Activated CD4-positive, alpha-beta T cell treated with anti-CD3 and anti-CD28 coated beads for 36 hours (primary cell): ENCODE data around the gene CDH4. TPM values are rescaled to one million over a fixed set of nuclear protein-coding genes. Genes with fewer than 3 reads are reported as not detected.

ENCODE experiments used
- ATAC-seq: fragments of 200-7000 bp; cut with Tn5 transposase; one replicate; pipeline ENCODE4 v1.10.0; 2021; ENCODE audit warnings: mild to moderate bottlenecking, moderate library complexity
- CTCF ChIA-PET: fragments of 350-600 bp; sonication (Branson Sonifier 250); formaldehyde crosslinking; loops from one replicate; lab custom pipeline; 2021; ENCODE audit warnings: antibody characterized with exemption; lab: Charles Lee
- POLR2A ChIA-PET: fragments of 350-600 bp; sonication (Branson Sonifier 250); formaldehyde crosslinking; loops from one replicate; lab custom pipeline; 2021; ENCODE audit warnings: antibody characterized with exemption, inconsistent platforms; lab: Charles Lee
- DNase-seq: peaks from one replicate; pipeline ENCODE4 v3.0.0-alpha.2; 2020
- H3K27ac Mint-ChIP-seq: one replicate; pipeline ENCODE4 v1.8.0; 2021; ENCODE audit warnings: mixed read lengths
- H3K27me3 Mint-ChIP-seq: one replicate; pipeline ENCODE4 v1.8.0; 2021; ENCODE audit warnings: mixed read lengths
- H3K36me3 Mint-ChIP-seq: one replicate; pipeline ENCODE4 v1.8.0; 2021; ENCODE audit warnings: low read depth, mixed read lengths
- H3K4me1 Mint-ChIP-seq: one replicate; pipeline ENCODE4 v1.8.0; 2021; ENCODE audit warnings: mixed read lengths
- H3K4me3 Mint-ChIP-seq: one replicate; pipeline ENCODE4 v1.8.0; 2021; ENCODE audit warnings: mild to moderate bottlenecking, moderate library complexity, mixed read lengths
- H3K9me3 Mint-ChIP-seq: one replicate; pipeline ENCODE4 v1.8.0; 2021; ENCODE audit warnings: low read depth, mixed read lengths
- intact Hi-C, 2 experiments: fragments of 100-400 bp; cut with DNase I in 1 of 2; cut with micrococcal nuclease in 1 of 2; formaldehyde crosslinking; loops; one replicate each; pipeline versions ENCODE4 v1.14.2 to v1.15.1; 2022 to 2024; cut with DNase I, micrococcal nuclease
- total RNA-seq, 2 experiments: library from RNA; stranded (reverse); gene quantifications; one replicate each; pipeline ENCODE4 v1.2.3, GENCODE V29; 2021

CDH4 gene
- total RNA-seq, 2 experiments from 2014 or later = not detected

DNA sequence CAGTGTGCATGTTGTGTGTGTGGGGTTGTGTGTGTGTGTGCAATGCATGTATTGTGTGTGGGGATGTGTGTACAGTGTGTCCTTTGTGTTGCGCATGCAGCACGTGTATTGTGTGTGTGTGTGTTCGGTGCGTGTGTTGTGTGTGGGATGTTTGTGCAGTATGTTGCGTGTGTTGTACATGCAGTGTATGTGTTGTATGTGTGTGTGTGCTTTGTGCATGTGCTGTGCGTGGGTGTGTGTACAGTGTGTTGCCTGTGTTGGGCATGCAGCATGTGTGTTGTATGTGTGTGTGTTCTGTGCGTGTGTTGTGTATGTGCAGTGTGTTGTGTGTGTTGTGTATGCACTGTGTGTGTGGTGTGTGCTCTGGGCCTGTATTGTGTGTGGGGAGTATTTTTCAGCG, 52.7 kb downstream of the CDH4 start:
- no peaks in the 10 kb centered on the region for H3K36me3 Mint-ChIP-seq
- ChIA-PET CTCF (no interaction called here), POLR2A (no interaction called here)
- H3K9me3 Mint-ChIP-seq = no peaks in the 10 kb centered on the region
- intact Hi-C loops = no loop called here
- DNase-seq = no peak
- no peaks in the 10 kb centered on the region for H3K4me1 Mint-ChIP-seq
- no peak overlapping the region for H3K27ac Mint-ChIP-seq
- no peak overlapping the region for H3K4me3 Mint-ChIP-seq
- no peaks in the 10 kb centered on the region for H3K27me3 Mint-ChIP-seq
- ATAC-seq = no peak

DNA sequence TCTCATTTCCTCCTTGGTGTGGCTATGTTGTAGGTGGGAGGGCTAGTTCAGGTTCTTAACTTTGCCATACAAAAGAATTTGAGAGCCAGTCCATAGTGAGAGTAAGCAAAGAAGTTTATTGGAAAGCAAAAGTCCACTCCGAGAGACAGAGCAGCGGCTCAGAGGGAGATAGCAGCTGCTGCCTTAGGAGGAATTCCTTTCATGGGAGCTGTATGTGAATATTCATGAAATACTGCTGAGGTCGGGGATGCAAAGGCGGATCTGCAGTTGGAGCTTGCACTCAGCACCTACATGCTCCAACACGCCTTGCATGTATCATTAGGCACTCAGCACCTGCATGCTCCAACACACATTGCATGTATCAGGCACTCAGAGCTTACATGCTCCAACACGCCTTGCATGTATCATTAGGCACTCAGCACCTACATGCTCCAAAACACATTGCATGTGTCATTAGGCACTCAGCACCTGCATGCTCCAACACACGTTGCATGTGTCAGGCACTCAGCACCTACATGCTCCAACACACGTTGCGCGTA, 54.9 kb downstream of the CDH4 start:
- CTCF ChIA-PET = no interaction called here

GRCh38 chr20:61307686-61308476, 55.8 kb downstream of the CDH4 start:
- Mint-ChIP-seq H3K27me3 (no peaks in the 10 kb centered on the region), H3K9me3 (no peaks in the 10 kb centered on the region), H3K27ac (no peak overlapping the region), H3K4me1 (no peaks in the 10 kb centered on the region), H3K36me3 (no peaks in the 10 kb centered on the region), H3K4me3 (no peak overlapping the region)
- POLR2A ChIA-PET = no interaction called here
- intact Hi-C loops = no loop called here
- no peak for DNase-seq
- CTCF ChIA-PET = no interaction called here
- no peak for ATAC-seq

More for the DNA sequence above, 54.9 kb downstream of the CDH4 start:
- POLR2A ChIA-PET = no interaction called here
- Mint-ChIP-seq H3K36me3 (no peaks in the 10 kb centered on the region), H3K27ac (no peak overlapping the region), H3K4me3 (no peak overlapping the region), H3K4me1 (no peaks in the 10 kb centered on the region), H3K9me3 (no peaks in the 10 kb centered on the region), H3K27me3 (no peaks in the 10 kb centered on the region)
- DNase-seq (no peak), ATAC-seq (no peak)
- intact Hi-C loops = no loop called here

- intact Hi-C loops = no loop called here
- ChIA-PET POLR2A (no interaction called here), CTCF (no interaction called here)
Measured at GRCh38 chr20:61308477-61308774, 56.4 kb downstream of the CDH4 start.

GRCh38 chr20:61310954-61311353, 58.9 kb downstream of the CDH4 start:
- no peak overlapping the region for H3K4me3 Mint-ChIP-seq
- no peaks in the 10 kb centered on the region for H3K9me3 Mint-ChIP-seq
- no peaks in the 10 kb centered on the region for H3K36me3 Mint-ChIP-seq
- no peak overlapping the region for H3K27ac Mint-ChIP-seq
- ChIA-PET CTCF (no interaction called here), POLR2A (no interaction called here)
- intact Hi-C loops = no loop called here
- no peaks in the 10 kb centered on the region for H3K4me1 Mint-ChIP-seq
- ATAC-seq (no peak), DNase-seq (no peak)
- no peaks in the 10 kb centered on the region for H3K27me3 Mint-ChIP-seq

More at GRCh38 chr20:61308477-61308774, 56.4 kb downstream of the CDH4 start:
- no peak overlapping the region for H3K27ac Mint-ChIP-seq
- no peaks in the 10 kb centered on the region for H3K27me3 Mint-ChIP-seq
- no peak overlapping the region for H3K4me3 Mint-ChIP-seq
- ATAC-seq = no peak
- H3K4me1 Mint-ChIP-seq = no peaks in the 10 kb centered on the region
- DNase-seq = no peak
- H3K9me3 Mint-ChIP-seq = no peaks in the 10 kb centered on the region
- H3K36me3 Mint-ChIP-seq = no peaks in the 10 kb centered on the region

DNA sequence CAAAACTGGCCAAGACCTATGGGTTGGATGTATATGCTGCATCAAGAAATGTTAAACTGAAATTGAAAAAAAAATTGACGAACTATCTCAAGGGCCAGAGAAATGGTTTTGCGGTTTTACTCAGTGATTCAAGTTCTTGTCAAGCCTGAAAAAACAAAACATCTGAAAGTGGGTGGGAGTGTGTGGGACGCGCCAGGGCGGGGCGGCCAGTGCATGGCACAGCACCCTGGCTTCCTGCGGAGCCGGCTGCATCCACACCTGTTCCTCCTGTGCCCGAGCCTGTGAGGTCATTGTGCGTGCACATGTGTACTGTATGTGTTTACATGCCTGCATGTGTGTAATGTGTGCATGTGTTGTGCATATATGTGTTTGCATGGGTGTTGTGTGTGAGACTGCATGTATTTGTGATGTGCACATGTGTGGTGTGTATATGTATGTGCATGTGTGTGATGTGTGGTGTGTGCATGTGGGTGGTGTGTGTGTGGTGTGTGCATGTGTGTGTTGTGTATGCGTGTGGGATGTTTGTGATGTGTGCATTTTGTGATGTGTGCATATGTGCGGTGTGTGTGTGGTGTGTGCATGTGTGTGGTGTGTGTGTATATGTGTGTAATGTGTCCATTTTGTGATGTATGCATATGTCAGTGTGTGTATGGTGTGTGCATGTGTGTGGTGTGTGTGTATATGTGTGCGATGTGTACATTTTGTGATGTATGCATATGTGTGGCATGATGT, 59.8 kb downstream of the CDH4 start:
- Mint-ChIP-seq H3K27me3 (no peaks in the 10 kb centered on the region), H3K9me3 (no peaks in the 10 kb centered on the region), H3K36me3 (no peaks in the 10 kb centered on the region), H3K27ac (no peak overlapping the region), H3K4me3 (no peak overlapping the region), H3K4me1 (no peaks in the 10 kb centered on the region)
- DNase-seq (no peak), ATAC-seq (no peak)
- ChIA-PET POLR2A (no interaction called here), CTCF (no interaction called here)
- intact Hi-C loops = no loop called here

DNA sequence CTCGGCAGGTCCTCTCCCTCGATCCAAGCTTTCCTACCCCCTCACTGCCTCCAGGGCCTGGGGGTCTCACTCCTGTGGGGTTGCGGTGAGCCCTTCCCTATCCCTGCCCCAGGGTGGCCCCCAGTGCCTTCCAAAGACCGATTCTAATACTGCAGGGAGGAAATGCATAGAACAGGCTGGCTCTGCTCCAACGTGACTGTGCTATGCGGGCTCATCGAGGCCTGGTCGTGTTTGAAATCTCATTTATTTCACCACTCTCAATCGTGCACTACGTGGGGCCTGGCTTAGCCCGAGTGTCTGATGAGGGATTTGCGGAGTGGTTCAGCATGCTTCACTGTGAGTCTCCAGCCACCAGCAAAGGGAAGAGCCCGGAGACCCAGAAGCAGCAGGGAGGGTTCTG, 60.9 kb downstream of the CDH4 start:
- POLR2A ChIA-PET = no interaction called here
- DNase-seq (no peak), ATAC-seq (no peak)
- H3K27me3 Mint-ChIP-seq = no peaks in the 10 kb centered on the region
- CTCF ChIA-PET = no interaction called here
- H3K4me1 Mint-ChIP-seq = no peaks in the 10 kb centered on the region
- no peak overlapping the region for H3K27ac Mint-ChIP-seq
- H3K9me3 Mint-ChIP-seq = no peaks in the 10 kb centered on the region
- no peak overlapping the region for H3K4me3 Mint-ChIP-seq
- intact Hi-C loops = no loop called here
- no peaks in the 10 kb centered on the region for H3K36me3 Mint-ChIP-seq

DNA sequence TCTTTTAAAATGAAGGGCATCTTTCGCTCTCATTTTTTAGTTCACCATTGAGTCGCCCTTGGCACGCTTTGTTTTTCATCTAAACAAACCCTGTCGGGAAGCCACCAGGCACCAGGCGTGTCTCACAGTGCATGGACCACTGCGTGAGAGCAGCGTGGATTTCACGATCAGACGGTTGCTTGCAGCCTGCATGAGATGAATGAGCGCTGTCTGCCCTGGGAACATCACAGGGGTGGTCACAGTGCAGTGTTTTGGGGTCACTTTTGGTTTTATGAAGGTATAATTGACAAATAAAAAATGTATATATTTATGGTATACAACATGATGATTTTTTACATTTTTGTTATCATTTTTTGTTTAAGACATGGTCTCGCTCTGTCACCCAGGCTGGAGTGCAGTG, 61.3 kb downstream of the CDH4 start:
- DNase-seq (no peak), ATAC-seq (no peak)
- no peaks in the 10 kb centered on the region for H3K4me1 Mint-ChIP-seq
- H3K27ac Mint-ChIP-seq = no peak overlapping the region
- no peak overlapping the region for H3K4me3 Mint-ChIP-seq
- ChIA-PET CTCF (no interaction called here), POLR2A (no interaction called here)
- no peaks in the 10 kb centered on the region for H3K36me3 Mint-ChIP-seq
- intact Hi-C loops = no loop called here
- H3K27me3 Mint-ChIP-seq = no peaks in the 10 kb centered on the region
- H3K9me3 Mint-ChIP-seq = no peaks in the 10 kb centered on the region

- intact Hi-C loops = no loop called here
- Mint-ChIP-seq H3K9me3 (no peaks in the 10 kb centered on the region), H3K27me3 (no peaks in the 10 kb centered on the region), H3K27ac (no peak overlapping the region), H3K4me3 (no peak overlapping the region), H3K36me3 (no peaks in the 10 kb centered on the region), H3K4me1 (no peaks in the 10 kb centered on the region)
- DNase-seq (no peak), ATAC-seq (no peak)
- ChIA-PET POLR2A (interaction anchor here (0.7 kb wide), 1 partner anchor 556 kb away, joined by 3 read pairs; no protein-coding TSS in a partner anchor), CTCF (no interaction called here)
Measured at GRCh38 chr20:61314326-61315010, 62.4 kb downstream of the CDH4 start.

DNA sequence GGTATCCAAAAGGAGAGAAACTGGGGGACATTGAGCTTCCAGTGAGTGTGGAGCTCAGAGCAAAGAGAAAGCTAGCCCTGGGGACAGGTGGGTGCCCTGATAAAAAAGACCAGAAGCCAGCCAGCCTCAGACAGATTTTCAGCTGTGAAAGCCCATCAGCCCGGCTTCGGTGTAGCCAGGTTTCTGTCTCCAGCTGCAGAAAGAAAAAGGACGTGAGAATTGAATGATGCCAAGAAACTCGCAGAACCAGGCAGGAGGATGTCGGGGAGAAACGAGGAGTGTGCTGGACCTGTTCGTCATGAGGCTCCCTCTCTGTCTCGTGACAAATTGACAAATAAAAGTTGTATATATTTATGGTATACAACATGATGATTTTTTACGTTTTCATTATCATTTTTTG, 63.3 kb downstream of the CDH4 start:
- Mint-ChIP-seq H3K9me3 (no peaks in the 10 kb centered on the region), H3K27me3 (no peaks in the 10 kb centered on the region)
- DNase-seq = no peak

DNA sequence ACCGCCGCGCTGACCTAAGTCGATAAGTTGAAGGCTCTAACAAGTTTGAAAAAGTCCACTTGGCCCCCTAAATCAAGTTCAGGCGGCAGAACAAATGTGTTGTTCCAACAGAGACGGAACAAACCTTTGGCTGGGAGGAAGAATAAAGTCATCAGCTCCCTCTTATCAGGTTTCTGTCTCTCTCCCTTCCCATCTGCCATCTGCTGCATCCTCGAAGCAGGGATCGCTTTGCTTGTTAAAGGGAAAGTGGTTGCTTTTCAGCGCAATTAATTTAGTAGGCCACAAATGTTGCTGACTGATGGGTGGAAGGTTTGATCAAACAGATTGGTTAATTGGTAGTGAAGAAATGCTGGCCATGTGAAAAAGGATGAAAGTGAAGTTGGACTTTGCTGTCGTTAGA, 64.3 kb downstream of the CDH4 start:
- no peak for ATAC-seq
- CTCF ChIA-PET = interaction anchor here (0.6 kb wide), 1 partner anchor 32 kb away, joined by 4 read pairs; no protein-coding TSS in a partner anchor
- POLR2A ChIA-PET = no interaction called here

More for the DNA sequence above, 63.3 kb downstream of the CDH4 start:
- ATAC-seq = no peak
- Mint-ChIP-seq H3K4me1 (no peaks in the 10 kb centered on the region), H3K4me3 (no peak overlapping the region), H3K36me3 (no peaks in the 10 kb centered on the region), H3K27ac (no peak overlapping the region)
- intact Hi-C loops = no loop called here
- CTCF ChIA-PET = no interaction called here
- POLR2A ChIA-PET = interaction anchor here (0.7 kb wide), 1 partner anchor 556 kb away, joined by 3 read pairs; no protein-coding TSS in a partner anchor

More for the DNA sequence above, 64.3 kb downstream of the CDH4 start:
- intact Hi-C loops = no loop called here
- Mint-ChIP-seq H3K4me3 (no peak overlapping the region), H3K27ac (no peak overlapping the region), H3K4me1 (no peaks in the 10 kb centered on the region), H3K9me3 (no peaks in the 10 kb centered on the region), H3K27me3 (no peaks in the 10 kb centered on the region), H3K36me3 (no peaks in the 10 kb centered on the region)
- no peak for DNase-seq
